NCI-H1436 treated with DMSO at 0.1 percent for 48 hours (cell line): Measurements from ENCODE around the gene CCR2.
"Not testable (repeated sequence)": the region's sequence is repeated elsewhere in the genome, so short reads cannot be mapped to it uniquely, and the experiment has no call there.

ENCODE experiments used
- DNase-seq: peaks from one replicate; lab custom pipeline; 2025; lab: John Stamatoyannopoulos, UW

The CCR2 gene

GRCh38 chr3:46353647-46354410 is at the start of gene CCR2:
TSS of gene CCR2 (plus strand) at chr3:46354111. CDS start at chr3:46357528, 3,417 bp downstream.
- no peak for DNase-seq

GRCh38 chr3:46304739-46305138 is 49.2 kb upstream of the CCR2 start:
- DNase-seq = no peak

GRCh38 chr3:46312991-46313390 is 40.9 kb upstream of the CCR2 start:
- DNase-seq = peak; percentile 1

GRCh38 chr3:46314517-46314916 is 39.4 kb upstream of the CCR2 start:
- no peak for DNase-seq

- DNase-seq = no peak
Measured at GRCh38 chr3:46316206-46316605, 37.7 kb upstream of the CCR2 start.

- DNase-seq = no peak
Measured at GRCh38 chr3:46318207-46318927, 35.5 kb upstream of the CCR2 start.

- no peak for DNase-seq
Measured at GRCh38 chr3:46321461-46322104, 32.3 kb upstream of the CCR2 start.

- DNase-seq = no peak
Measured at GRCh38 chr3:46324036-46324435, 29.9 kb upstream of the CCR2 start.

- DNase-seq = no peak
Measured at GRCh38 chr3:46325645-46326300, 28.1 kb upstream of the CCR2 start.

GRCh38 chr3:46330676-46331075 is 23.2 kb upstream of the CCR2 start:
- DNase-seq = not testable (repeated sequence)

- no peak for DNase-seq
Measured at GRCh38 chr3:46334741-46335478, 19.0 kb upstream of the CCR2 start.

- DNase-seq = no peak
Measured at GRCh38 chr3:46335541-46335940, 18.4 kb upstream of the CCR2 start.

- DNase-seq = no peak
Measured at GRCh38 chr3:46337911-46338310, 16.0 kb upstream of the CCR2 start.

- no peak for DNase-seq
Measured at GRCh38 chr3:46338840-46339239, 15.1 kb upstream of the CCR2 start.

GRCh38 chr3:46344476-46344875 is 9.4 kb upstream of the CCR2 start:
- DNase-seq = no peak

GRCh38 chr3:46348823-46349482 is 5.0 kb upstream of the CCR2 start:
- DNase-seq = no peak

- DNase-seq = no peak
Measured at GRCh38 chr3:46349484-46350261, 4.2 kb upstream of the CCR2 start.

GRCh38 chr3:46350262-46350565 is 3.7 kb upstream of the CCR2 start:
- DNase-seq = no peak

GRCh38 chr3:46351646-46352045 is 2.3 kb upstream of the CCR2 start:
- DNase-seq = no peak

GRCh38 chr3:46353090-46353489 is 821 bp upstream of the CCR2 start:
- no peak for DNase-seq

- DNase-seq = no peak
Measured at GRCh38 chr3:46354478-46354877, 567 bp downstream of the CCR2 start.
